IPS DF 4.7 (cell line): ENCODE data around the gene UBA6.
A peak's percentile ranks its signal among the peaks of the same experiment; 100 is the strongest.
"Not testable (repeated sequence)": the region's sequence is repeated elsewhere in the genome, so short reads cannot be mapped to it uniquely, and the experiment has no call there.

Source experiments
- DNase-seq: peaks from one replicate; pipeline ENCODE4 v3.0.0-alpha.2; 2013; ENCODE audit warnings: low spot score; ENCODE audit errors: extremely low read depth

UBA6 gene

DNA sequence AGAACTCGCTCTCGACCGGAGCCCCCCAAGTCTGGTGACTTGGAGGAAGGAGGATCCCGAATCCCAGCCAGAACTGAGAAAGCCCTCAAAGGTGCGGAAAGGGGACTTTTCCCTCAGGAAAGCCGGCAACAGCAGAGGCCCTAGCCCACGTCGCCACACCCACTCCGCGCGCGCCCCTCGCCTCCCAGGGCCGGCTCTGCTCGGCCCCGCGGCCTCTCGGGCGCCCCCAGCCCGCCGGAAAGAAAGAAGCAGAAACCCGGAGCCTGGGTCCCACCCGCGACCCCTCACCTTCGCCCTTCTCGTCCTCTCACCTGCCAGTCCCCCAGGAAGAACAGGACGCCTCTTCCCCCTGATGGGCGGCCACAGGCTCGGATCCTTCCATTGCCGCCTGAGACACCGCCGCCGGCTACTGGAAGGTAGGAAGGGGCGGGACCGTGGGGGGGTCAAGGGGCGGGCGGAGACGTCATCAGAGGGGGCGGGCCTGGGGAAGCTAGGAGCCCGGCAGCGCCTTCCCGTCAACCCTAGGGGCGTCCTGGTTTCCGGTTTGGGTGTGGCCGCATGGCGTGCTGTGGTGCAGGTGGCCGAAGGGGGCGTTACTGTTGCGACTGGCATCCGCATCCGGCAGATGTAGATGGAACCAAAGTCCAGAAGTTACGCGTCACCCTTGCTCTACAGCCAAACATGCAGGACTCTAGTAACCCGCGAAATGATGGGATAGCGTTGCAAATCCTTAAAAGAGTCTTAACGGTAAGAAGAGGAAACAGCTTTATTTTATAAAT, at the start of gene UBA6:
Gene UBA6, minus strand, starts transcription at position 418 of the 779 bp plus-strand sequence. Its CDS starts 36 bp downstream, at position 382.
- peak; percentile 91 for DNase-seq

- DNase-seq = no peak
These were observed 49.7 kb upstream of the UBA6 start for GRCh38 chr4:67750691-67751090.

DNA sequence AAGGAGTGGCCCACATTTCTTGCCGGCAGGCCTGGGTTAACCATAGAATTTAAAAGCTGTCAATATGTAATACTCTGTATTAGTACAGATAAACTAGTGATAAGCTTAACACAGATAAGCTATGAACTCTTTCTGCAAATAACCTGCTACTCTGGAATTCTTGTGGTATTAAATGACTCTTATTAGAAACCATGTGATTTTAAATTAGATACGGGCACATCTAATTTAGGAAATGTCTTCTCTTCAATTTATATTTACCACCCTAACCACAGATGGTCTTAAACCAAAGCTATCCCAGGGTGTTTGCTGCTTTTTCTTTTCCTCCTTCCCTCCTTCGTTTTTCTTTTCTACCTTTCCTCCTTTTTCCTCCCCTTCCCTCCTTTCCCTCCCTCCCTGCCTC, 48.3 kb upstream of the UBA6 start:
- no peak for DNase-seq

GRCh38 chr4:67746797-67747495, 46.0 kb upstream of the UBA6 start:
- DNase-seq = no peak

- DNase-seq = no peak
These were observed 43.8 kb upstream of the UBA6 start for GRCh38 chr4:67744561-67745283.

GRCh38 chr4:67743194-67743593, 42.2 kb upstream of the UBA6 start:
- no peak for DNase-seq

GRCh38 chr4:67736262-67736661, 35.3 kb upstream of the UBA6 start:
- DNase-seq = no peak

DNA sequence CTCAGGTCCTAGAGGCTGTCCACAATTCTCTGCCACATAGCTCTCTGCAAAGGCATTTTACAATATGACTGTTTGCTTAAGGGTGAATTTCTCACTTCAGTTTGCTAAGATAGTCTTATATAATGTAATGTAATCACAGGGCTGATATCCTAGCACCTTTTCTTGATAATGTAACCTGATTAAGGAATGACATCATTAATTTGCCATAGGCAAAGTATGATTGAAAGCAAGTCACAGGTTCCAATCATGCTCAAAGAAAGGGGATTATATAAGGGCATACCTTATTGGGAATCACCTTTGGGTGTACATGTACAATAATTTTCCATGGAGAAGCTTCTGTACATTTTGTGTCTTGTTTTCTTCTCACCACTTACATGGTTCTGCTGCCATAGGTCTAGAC, 34.4 kb upstream of the UBA6 start:
- DNase-seq = no peak

GRCh38 chr4:67730511-67730910, 29.6 kb upstream of the UBA6 start:
- not testable (repeated sequence) for DNase-seq

DNA sequence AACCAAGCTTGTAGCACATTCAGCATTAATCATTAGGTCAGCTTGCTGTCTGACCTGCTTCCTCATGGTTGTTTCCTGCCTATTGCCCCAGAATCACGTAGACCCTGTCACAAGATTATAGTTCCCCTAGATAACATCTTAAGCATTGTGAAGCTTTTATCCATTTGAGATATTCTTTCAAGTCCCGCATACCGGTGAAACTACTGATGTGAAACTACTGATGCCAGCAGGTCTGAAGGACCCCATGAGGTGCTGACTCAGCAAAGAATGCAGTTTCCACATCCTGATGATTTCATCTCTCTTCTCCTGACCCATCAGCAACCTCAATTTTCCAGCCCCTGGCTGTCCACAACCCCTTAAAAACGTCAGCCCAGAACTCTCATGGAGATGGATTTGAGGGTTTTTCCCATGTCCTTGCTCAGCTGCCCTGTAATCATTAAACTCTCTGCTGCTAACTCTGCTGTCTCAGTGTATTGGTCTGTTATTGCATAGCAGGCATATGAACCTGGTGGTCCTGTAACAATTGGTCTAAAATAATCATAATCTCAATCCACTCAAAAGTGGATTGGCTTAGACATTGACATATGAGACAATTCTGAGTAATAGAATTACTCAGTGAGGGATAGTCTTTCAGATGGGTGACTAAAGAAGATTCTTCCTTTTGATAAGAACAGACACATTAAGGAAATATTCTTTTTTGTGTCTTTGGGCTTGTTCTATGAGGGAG, 26.3 kb upstream of the UBA6 start:
- no peak for DNase-seq

DNA sequence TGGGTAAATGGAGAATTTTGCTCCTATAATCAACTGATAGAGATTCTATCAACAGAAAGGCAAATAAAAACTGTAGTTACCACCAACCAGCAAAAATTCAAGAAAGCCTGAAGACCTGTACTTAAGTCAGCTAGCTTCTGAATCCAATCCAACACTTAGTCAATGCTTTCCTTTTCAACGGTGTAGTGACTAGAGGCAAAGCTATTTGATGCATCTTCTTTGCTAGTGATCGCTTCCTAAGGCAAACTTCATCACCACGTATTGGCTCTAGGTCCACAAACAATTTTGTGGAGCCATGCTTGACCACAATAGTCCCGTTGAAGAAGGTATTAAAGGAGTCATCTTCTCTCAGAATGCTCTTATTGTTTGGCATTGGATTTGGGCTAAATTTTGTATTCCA, 25.0 kb upstream of the UBA6 start:
- DNase-seq = no peak

DNA sequence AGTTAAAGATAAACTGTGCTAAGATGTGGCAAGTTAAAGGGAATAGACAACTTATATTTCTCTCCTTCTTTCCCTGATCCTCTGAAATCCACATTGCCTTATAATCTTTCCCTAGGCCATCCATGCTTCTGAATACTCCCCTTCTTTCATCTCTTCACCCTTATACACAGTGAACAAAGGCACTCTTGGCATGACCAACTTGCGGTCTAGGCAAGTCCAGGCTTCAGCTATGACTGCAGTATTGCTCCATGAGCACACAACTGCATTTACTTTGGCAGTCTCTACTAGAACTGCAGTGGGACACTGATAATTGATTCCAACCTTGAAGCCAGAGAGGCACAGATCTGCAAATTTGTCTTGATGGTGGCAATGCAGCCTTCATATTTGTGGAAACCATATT, 24.2 kb upstream of the UBA6 start:
- DNase-seq = no peak

DNA sequence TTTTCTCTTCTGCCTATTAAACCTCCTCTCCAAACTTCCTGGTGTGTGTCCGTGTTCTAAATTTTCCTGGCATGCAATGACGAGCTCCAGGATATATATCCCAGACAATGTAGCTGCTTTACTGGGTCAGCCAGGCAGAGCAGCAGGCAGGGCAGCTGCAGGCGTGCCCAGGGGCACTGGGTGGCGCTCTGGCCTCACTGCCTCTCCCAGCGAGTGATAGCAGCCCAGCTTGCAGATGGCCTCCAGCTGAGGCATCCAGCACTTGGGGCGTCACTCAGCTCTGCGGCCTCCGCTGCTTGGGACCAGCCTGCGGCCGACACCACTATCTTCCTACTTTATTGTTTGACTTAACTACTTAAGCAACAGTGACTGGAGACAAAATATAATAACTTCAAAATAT, 23.0 kb upstream of the UBA6 start:
- no peak for DNase-seq

GRCh38 chr4:67723341-67723740, 22.4 kb upstream of the UBA6 start:
- no peak for DNase-seq

DNA sequence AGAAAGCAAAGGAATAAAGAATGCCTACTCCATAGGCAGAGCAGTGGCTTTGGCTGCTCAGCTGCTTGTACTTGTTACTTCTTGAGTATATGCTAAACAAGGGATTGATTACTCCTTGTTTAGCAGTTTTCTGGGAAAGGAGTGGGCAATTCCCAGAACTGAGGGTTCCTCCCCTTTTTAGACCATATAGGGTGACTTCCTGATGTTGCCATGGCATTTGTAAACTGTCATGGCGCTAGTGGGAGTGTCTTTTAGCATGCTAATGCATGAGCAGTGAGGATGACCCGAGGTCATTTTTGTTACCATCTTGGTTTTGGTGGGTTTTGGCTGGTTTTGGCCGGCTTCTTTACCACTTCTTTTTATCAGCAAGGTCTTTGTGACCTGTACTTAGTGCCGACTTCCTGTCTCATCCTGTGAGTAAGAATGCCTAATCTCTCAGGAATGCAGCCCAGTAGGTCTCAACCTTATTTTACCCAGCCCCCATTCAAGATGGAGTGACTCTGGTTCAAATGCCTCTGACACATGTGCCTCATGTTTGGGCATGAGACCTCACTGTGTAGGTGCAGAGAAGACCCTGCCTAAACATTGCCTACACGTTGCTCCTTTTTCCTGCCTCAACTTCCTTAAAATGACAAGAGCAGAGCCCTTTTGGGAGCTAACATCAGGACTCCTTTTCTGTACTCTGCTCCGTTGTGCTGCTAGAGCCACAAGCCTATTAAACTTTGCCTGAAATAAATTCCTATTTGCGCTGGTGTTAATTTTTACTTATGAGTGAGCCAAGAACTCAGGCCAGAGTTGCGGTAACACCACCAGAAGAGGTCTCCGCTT, 21.0 kb upstream of the UBA6 start:
- no peak for DNase-seq

- no peak for DNase-seq
These were observed 20.4 kb upstream of the UBA6 start for GRCh38 chr4:67721315-67721769.

GRCh38 chr4:67719953-67720617, 19.1 kb upstream of the UBA6 start:
- no peak for DNase-seq

DNA sequence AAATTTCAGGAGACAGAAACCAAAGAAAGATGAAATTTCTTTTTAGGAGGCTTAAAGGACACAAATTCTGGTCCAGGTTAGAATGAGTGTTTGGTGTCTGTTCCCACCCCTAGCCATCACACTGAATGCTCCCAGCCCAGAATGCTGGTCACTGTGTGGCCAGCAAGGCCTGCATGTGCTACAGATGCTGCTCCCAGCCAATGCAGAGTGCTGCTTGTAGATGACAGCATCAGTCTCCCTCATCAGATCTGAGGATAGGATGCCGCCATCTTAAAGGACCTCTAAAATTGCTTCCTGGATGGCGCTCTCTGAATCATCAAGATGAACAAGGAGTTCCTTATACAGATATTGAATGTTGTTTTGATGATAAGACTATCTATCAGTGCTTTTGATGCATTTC, 17.9 kb upstream of the UBA6 start:
- DNase-seq = no peak

DNA sequence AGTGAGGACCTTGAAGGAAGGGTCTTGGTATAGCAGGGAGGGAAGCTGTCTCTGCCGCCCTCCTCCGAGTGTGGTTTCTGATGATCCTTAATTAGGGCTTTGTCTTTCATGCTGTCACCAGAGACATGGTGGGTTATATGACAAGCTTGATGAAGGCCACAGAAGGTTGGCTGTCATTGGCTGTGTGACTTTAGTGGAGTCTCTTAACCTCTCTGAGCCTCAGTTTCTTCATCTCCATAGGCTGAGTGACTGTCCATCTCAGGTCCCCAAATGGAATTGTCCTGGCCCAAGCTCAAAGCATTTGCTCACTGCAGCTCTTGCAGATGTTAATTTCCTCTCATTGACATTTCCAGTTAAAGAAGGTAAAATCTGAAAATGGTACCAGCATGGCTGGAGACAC, 16.6 kb upstream of the UBA6 start:
- DNase-seq = no peak

DNA sequence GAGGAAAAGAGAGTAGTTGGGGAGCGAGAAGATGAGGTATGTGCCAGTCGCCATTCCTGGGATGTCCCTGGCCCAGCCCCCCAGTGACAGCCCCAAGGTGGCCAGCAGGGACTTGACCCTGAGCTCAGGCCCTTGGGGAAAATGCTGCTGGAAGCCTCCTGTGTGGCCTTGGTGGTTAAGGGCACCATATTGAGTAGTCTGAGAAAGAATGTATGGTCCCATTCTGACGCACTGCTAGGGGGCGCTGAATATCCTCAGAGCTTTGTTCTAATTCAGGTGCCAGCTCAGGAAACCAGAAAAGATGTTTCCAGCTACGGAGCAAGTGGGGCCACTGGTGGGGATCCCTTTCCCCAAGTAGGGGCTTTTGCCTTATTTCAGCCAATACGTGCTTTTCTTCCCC, 14.0 kb upstream of the UBA6 start:
- DNase-seq = no peak
